Ascending aorta (tissue), 2 donors: ENCODE measurements around the gene MYO1F. TPM values are rescaled to one million over a fixed set of nuclear protein-coding genes. Genes with fewer than 3 reads are reported as not detected.

ENCODE experiments used
- DNase-seq, 2 donors: peaks; one replicate each; pipeline ENCODE4 v3.0.0-alpha.2; 2019; ENCODE audit warnings: low spot score in 2 of 2
- H3K27ac ChIP-seq, 2 donors: fragments of 200-600 bp; sonication (generic); one replicate each; pipeline ENCODE4 v1.5.1; 2016 to 2017; ENCODE audit warnings: mild to moderate bottlenecking in 1 of 2
- H3K27me3 ChIP-seq: fragments of 200-600 bp; sonication (generic); one replicate; pipeline ENCODE4 v1.5.1; 2017
- H3K36me3 ChIP-seq, 2 donors: fragments of 200-600 bp; sonication (generic); one replicate each; pipeline ENCODE4 v1.5.1; 2016
- H3K4me1 ChIP-seq, 2 donors: fragments of 200-600 bp; sonication (generic); one replicate each; pipeline ENCODE4 v1.5.1; 2016 to 2017; ENCODE audit warnings: mild to moderate bottlenecking in 1 of 2
- H3K4me3 ChIP-seq, 2 donors: fragments of 200-600 bp; sonication (generic); one replicate each; pipeline ENCODE4 v1.5.1; 2016 to 2017; ENCODE audit warnings: mild to moderate bottlenecking in 1 of 2
- H3K9me3 ChIP-seq, 2 donors: fragments of 200-600 bp; sonication (generic); one replicate each; pipeline ENCODE4 v1.5.1; 2016
- CTCF ChIP-seq, 3 experiments: fragments of 200-600 bp in 2 of 3; fragments of 450-650 bp in 1 of 3; sonication (generic) in 2 of 3; IDR thresholded peaks; one replicate each; pipeline ENCODE4 v1.5.1; 2016 to 2019; ENCODE audit warnings: antibody characterized with exemption in 3 of 3, mild to moderate bottlenecking in 1 of 3, moderate library complexity in 1 of 3
- intact Hi-C: fragments of 100-400 bp; cut with DNase I; formaldehyde crosslinking; loops from one replicate; pipeline ENCODE4 v1.15.1; 2023
- total RNA-seq: library from RNA; depleted of rRNA; stranded (reverse); fragments of >200 nt; gene quantifications from one replicate; pipeline ENCODE4 v1.1.0, GENCODE V29; 2016

Gene MYO1F
- total RNA-seq, 1 donor from 2014 or later: 5.0 TPM

- Histone ChIP-seq H3K9me3 (no peaks in the 10 kb centered on the region), H3K27me3 (no peaks in the 10 kb centered on the region), H3K27ac (no peak overlapping the region), H3K36me3 (peaks cover 46 to 51% of the 10 kb centered on the region in 2 donors), H3K4me1 (no peaks in the 10 kb centered on the region), H3K4me3 (no peak overlapping the region)
- intact Hi-C loops: no loop called here
- no peak for TF ChIP-seq CTCF (IDR thresholded peaks at IDR 0.05)
- DNase-seq: no peak
Observed at GRCh38 chr19:8489561-8490394, 87.5 kb downstream of the MYO1F start.

GRCh38 chr19:8488365-8488764 is 88.9 kb downstream of the MYO1F start:
- H3K4me1 ChIP-seq: no peaks in the 10 kb centered on the region
- TF ChIP-seq CTCF (IDR thresholded peaks at IDR 0.05): no peak
- intact Hi-C loops: no loop called here
- no peak for DNase-seq
- H3K27me3 ChIP-seq: no peaks in the 10 kb centered on the region
- H3K36me3 ChIP-seq: peaks cover 56 to 65% of the 10 kb centered on the region in 2 donors
- no peak overlapping the region for H3K4me3 ChIP-seq
- no peaks in the 10 kb centered on the region for H3K9me3 ChIP-seq
- no peak overlapping the region for H3K27ac ChIP-seq

GRCh38 chr19:8487137-8487851 is 89.9 kb downstream of the MYO1F start:
- no peak overlapping the region for H3K4me3 ChIP-seq
- no peak for TF ChIP-seq CTCF (IDR thresholded peaks at IDR 0.05)
- DNase-seq: peak in 1 of 2 donors; percentile 26
- no peaks in the 10 kb centered on the region for H3K4me1 ChIP-seq
- H3K9me3 ChIP-seq: no peaks in the 10 kb centered on the region
- H3K27ac ChIP-seq: peak overlapping the region in 1 of 2 donors; percentile 40
- H3K36me3 ChIP-seq: peaks cover 65 to 73% of the 10 kb centered on the region in 2 donors
- no peaks in the 10 kb centered on the region for H3K27me3 ChIP-seq
- intact Hi-C loops: no loop called here

GRCh38 chr19:8486661-8487136 is 90.5 kb downstream of the MYO1F start:
- Histone ChIP-seq H3K4me3 (no peak overlapping the region), H3K4me1 (no peaks in the 10 kb centered on the region), H3K27me3 (no peaks in the 10 kb centered on the region), H3K9me3 (no peaks in the 10 kb centered on the region), H3K36me3 (peaks cover 65 to 76% of the 10 kb centered on the region in 2 donors), H3K27ac (no peak overlapping the region)
- TF ChIP-seq CTCF (IDR thresholded peaks at IDR 0.05): no peak
- intact Hi-C loops: no loop called here
- DNase-seq: no peak

GRCh38 chr19:8485561-8486371 is 91.5 kb downstream of the MYO1F start:
- no peak overlapping the region for H3K4me3 ChIP-seq
- DNase-seq: no peak
- no peaks in the 10 kb centered on the region for H3K4me1 ChIP-seq
- H3K36me3 ChIP-seq: peaks cover 71 to 80% of the 10 kb centered on the region in 2 donors
- intact Hi-C loops: no loop called here
- H3K27me3 ChIP-seq: no peaks in the 10 kb centered on the region
- no peak overlapping the region for H3K27ac ChIP-seq
- no peaks in the 10 kb centered on the region for H3K9me3 ChIP-seq
- no peak for TF ChIP-seq CTCF (IDR thresholded peaks at IDR 0.05)
